ENCODE measurements around the gene IL4I1. TPM values are rescaled to one million over a fixed set of nuclear protein-coding genes. Genes with fewer than 3 reads are reported as not detected.

IL4I1 gene
- total RNA-seq, 1 experiment from 2014 or later: not detected

- no peak for TF ChIP-seq CTCF (IDR thresholded peaks at IDR 0.05; ENCODE audit: unreplicated experiment)
- no peaks in the 10 kb centered on the region for H3K9me3 Mint-ChIP-seq (ENCODE audit: unreplicated experiment)
- H3K27ac Mint-ChIP-seq (ENCODE audit: low read depth, unreplicated experiment): no peak overlapping the region
- ChIA-PET CTCF (interaction anchor here (0.6 kb wide), 2 partner anchors 426 to 796 kb away, joined by 3 to 4 read pairs; no protein-coding TSS in a partner anchor), POLR2A (interaction anchor here (0.6 kb wide), 1 partner anchor 392 kb away, joined by 4 read pairs; no protein-coding TSS in a partner anchor)
- BruUV-seq (replicated peaks): no TSS peak
- no peak for DNase-seq (ENCODE audit: unreplicated experiment)
- no peaks in the 10 kb centered on the region for H3K4me1 Mint-ChIP-seq (ENCODE audit: insufficient read depth, unreplicated experiment)
- H3K27me3 Mint-ChIP-seq (ENCODE audit: insufficient read depth, unreplicated experiment): no peaks in the 10 kb centered on the region
- H3K4me3 Mint-ChIP-seq (ENCODE audit: unreplicated experiment): no peak overlapping the region
- intact Hi-C loops (cut with micrococcal nuclease): no loop called here
- H3K36me3 Mint-ChIP-seq (ENCODE audit: insufficient read depth, unreplicated experiment): peaks cover 63% of the 10 kb centered on the region
Observed at GRCh38 chr19:49884760-49885159, 11.9 kb downstream of the IL4I1 start.

- no peak for TF ChIP-seq CTCF (IDR thresholded peaks at IDR 0.05; ENCODE audit: unreplicated experiment)
- no peaks in the 10 kb centered on the region for H3K9me3 Mint-ChIP-seq (ENCODE audit: unreplicated experiment)
Observed at GRCh38 chr19:49884109-49884508, 12.6 kb downstream of the IL4I1 start.

GRCh38 chr19:49883094-49883493 is 13.6 kb downstream of the IL4I1 start:
- no peak for DNase-seq (ENCODE audit: unreplicated experiment)
- Mint-ChIP-seq H3K27me3 (ENCODE audit: insufficient read depth, unreplicated experiment) (no peaks in the 10 kb centered on the region), H3K27ac (ENCODE audit: low read depth, unreplicated experiment) (no peak overlapping the region), H3K4me1 (ENCODE audit: insufficient read depth, unreplicated experiment) (peaks cover 4% of the 10 kb centered on the region), H3K9me3 (ENCODE audit: unreplicated experiment) (no peaks in the 10 kb centered on the region), H3K4me3 (ENCODE audit: unreplicated experiment) (no peak overlapping the region), H3K36me3 (ENCODE audit: insufficient read depth, unreplicated experiment) (peaks cover 79% of the 10 kb centered on the region)
- intact Hi-C loops (cut with micrococcal nuclease): no loop called here
- no TSS peak for BruUV-seq (replicated peaks)
- CTCF ChIA-PET: interaction anchor here (0.6 kb wide), 1 partner anchor 18 kb away, joined by 3 read pairs; no protein-coding TSS in a partner anchor
- POLR2A ChIA-PET: no interaction called here
- TF ChIP-seq CTCF (IDR thresholded peaks at IDR 0.05; ENCODE audit: unreplicated experiment): no peak

More at GRCh38 chr19:49884109-49884508, 12.6 kb downstream of the IL4I1 start:
- CTCF ChIA-PET: no interaction called here
- POLR2A ChIA-PET: interaction anchor here (0.9 kb wide), 1 partner anchor 11 kb away, joined by 3 read pairs; no protein-coding TSS in a partner anchor
- Mint-ChIP-seq H3K27ac (ENCODE audit: low read depth, unreplicated experiment) (no peak overlapping the region), H3K4me1 (ENCODE audit: insufficient read depth, unreplicated experiment) (peaks cover under 1% of the 10 kb centered on the region), H3K4me3 (ENCODE audit: unreplicated experiment) (no peak overlapping the region), H3K27me3 (ENCODE audit: insufficient read depth, unreplicated experiment) (no peaks in the 10 kb centered on the region), H3K36me3 (ENCODE audit: insufficient read depth, unreplicated experiment) (peaks cover 69% of the 10 kb centered on the region)
- BruUV-seq (replicated peaks): no TSS peak
- DNase-seq (ENCODE audit: unreplicated experiment): no peak
- intact Hi-C loops (cut with micrococcal nuclease): no loop called here

- POLR2A ChIA-PET: no interaction called here
- Mint-ChIP-seq H3K4me1 (ENCODE audit: insufficient read depth, unreplicated experiment) (peaks cover 4% of the 10 kb centered on the region), H3K9me3 (ENCODE audit: unreplicated experiment) (no peaks in the 10 kb centered on the region), H3K4me3 (ENCODE audit: unreplicated experiment) (no peak overlapping the region), H3K27ac (ENCODE audit: low read depth, unreplicated experiment) (no peak overlapping the region), H3K27me3 (ENCODE audit: insufficient read depth, unreplicated experiment) (no peaks in the 10 kb centered on the region), H3K36me3 (ENCODE audit: insufficient read depth, unreplicated experiment) (peaks cover 82% of the 10 kb centered on the region)
- no TSS peak for BruUV-seq (replicated peaks)
- CTCF ChIA-PET: interaction anchor here (0.6 kb wide), 1 partner anchor 17 kb away, joined by 3 read pairs; no protein-coding TSS in a partner anchor
- no peak for TF ChIP-seq CTCF (IDR thresholded peaks at IDR 0.05; ENCODE audit: unreplicated experiment)
- no peak for DNase-seq (ENCODE audit: unreplicated experiment)
- intact Hi-C loops (cut with micrococcal nuclease): no loop called here
Observed at GRCh38 chr19:49882643-49883042, 14.0 kb downstream of the IL4I1 start.

Data from MCF 10A (cell line).